Activated CD4-positive, alpha-beta T cell treated with anti-CD3 and anti-CD28 coated beads, Interleukin-2, Interleukin-4, amounts not matched to agents 100 ng/mL and 50 ng/mL, durations not matched to agents 16 hours and 8 hours (primary cell): ENCODE measurements around the gene SEPTIN1.
A peak's percentile ranks its signal among the peaks of the same experiment; 100 is the strongest.

Experiments
- DNase-seq: peaks from one replicate; pipeline ENCODE4 v3.0.0-alpha.2; 2020; ENCODE audit warnings: low spot score

SEPTIN1 gene

GRCh38 chr16:30377050-30377811 lies 5.1 kb downstream of the SEPTIN1 start:
- no peak for DNase-seq

GRCh38 chr16:30376461-30376902 lies 5.9 kb downstream of the SEPTIN1 start:
- no peak for DNase-seq

DNA sequence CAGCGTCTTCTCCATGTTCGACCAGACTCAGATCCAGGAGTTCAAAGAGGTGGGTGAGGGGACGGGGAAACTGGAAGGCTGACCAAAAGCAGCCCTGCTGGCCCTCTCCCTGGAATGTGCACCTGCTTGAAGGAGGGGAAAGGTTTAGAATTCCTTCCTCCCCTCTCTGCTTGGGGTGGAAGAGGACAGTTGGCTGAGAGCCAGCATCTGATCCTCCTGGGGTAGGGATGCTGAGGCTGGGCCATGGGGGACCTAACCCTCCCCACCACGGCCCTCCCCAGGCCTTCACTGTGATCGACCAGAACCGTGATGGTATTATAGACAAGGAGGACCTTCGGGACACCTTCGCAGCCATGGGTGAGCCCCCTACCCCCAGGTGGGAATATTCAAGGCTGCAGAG lies 6.5 kb downstream of the SEPTIN1 start:
- no peak for DNase-seq

GRCh38 chr16:30374538-30374937 lies 7.8 kb downstream of the SEPTIN1 start, which contains the start of gene MYL11:
TSS of gene MYL11 (plus strand) at chr16:30374802. CDS start at chr16:30374858, 56 bp downstream.
- no peak for DNase-seq

DNA sequence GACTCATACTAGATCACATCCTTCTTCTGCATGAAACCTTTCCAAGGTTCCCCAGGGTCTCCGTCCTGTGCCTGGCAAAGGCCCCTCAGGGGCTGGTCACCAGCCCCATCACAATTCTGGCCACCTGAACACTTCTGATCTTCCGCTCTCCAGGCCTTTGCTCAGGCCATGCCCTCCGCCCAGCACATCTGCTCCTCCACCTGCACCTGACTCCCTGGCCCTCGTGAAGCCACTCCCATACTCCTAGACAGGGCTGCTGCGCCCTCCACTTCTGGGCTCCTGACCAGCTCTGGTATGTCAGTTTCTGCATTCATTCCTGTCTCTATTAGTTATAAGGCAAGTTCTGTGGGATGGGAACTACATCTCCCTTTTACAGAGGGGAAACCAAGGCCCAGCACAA lies 9.6 kb downstream of the SEPTIN1 start:
- DNase-seq, result no peak

DNA sequence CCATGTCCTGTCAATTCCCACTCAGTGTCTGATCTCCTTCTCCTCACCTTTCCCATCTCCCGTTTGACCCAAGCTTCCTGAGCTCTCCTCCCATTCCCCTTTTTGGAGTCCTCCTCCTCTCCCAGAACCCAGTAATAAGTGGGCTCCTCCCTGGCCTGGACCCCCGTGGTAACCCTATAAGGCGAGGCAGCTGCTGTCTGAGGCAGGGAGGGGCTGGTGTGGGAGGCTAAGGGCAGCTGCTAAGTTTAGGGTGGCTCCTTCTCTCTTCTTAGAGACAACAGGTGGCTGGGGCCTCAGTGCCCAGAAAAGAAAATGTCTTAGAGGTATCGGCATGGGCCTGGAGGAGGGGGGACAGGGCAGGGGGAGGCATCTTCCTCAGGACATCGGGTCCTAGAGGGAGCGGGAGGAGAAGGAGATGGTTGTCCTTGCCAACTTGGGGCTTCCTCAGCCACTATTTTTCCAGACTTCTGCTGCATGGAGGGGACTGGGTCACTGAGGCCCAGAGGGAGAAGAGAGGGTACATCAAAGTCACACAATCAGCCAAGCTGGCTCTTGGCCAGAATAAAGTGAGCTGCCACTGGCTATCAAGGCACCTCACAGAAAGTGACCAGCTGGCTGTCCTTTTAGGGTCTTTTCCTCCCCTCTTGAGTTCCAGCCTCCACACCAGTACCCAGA lies 10.2 kb downstream of the SEPTIN1 start:
- DNase-seq, result no peak

DNA sequence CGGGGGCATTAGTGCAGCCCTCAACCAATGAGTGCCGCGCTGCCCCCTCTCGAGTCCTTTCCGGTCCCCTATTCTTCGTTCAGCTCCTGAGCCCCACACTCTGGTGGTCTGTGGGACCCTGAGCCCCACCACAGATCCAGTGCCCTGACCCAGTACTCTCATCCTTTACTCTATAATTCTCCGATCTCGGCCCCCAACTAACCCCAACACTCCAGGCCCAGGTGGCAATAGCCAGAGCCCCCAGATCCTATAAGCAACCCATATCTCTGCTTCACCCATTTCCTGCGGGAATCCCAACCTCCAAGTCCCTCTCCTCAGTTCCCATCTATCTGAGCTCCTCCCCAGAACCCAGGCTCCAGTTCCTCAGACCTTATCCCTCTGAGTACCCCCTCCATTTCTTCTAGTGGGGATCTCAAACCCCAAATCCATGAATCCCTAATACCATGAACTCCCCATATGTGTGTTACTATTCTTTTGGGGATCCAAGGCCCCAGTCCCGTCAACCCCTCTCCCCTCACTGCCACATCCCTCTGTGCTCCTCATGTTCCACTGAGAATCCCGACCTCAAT lies 11.0 kb downstream of the SEPTIN1 start:
- DNase-seq, result no peak

- DNase-seq, result peak; percentile 100
These were observed 11.7 kb downstream of the SEPTIN1 start, which contains the start of gene TBC1D10B for GRCh38 chr16:30370456-30371247. TSS of gene TBC1D10B (minus strand) at chr16:30370494. CDS start at chr16:30370183, 311 bp downstream.

GRCh38 chr16:30369938-30370455 lies 12.4 kb downstream of the SEPTIN1 start:
- no peak for DNase-seq

DNA sequence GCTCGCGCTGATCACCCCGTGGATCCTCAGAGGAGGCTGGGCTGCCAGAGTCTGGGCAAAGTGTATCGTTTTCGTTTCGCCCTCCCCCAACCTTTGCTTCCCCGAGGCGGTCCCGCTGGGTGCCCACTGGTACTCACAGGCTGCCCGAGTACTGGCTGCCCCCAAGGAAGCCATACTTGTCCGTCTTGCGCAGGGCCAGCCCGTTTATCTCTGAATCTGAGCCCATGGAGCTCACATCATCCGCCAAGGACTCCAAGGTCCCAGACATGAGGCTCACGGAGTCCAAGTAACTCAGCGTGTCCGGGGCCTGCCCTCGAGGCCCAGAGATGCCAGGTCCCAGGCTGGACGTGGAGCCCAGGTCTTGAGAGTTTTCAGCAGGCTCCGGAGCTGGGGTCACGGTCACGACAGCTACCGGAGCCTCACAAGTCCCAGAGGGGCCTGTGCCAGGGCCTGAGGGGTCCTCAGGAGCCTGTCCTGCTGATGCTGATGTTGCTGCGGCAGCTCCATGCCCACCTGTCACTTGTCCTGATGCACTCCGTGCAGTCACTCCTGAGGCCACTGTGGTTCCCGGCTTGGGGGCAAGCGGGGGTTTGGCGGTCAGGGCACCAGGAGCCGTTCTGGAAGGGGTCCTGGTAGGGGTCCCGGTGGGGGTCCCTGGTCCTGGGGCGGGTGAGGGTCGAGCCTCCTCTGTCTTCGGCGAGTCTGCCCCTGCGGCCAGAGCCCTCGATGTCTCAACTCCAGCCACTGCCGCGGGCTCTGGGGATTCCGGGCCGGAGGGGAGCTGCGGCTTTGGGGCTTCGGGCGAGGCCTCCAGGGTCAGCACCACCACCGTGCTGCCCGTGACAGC lies 13.0 kb downstream of the SEPTIN1 start:
- DNase-seq, result no peak

DNA sequence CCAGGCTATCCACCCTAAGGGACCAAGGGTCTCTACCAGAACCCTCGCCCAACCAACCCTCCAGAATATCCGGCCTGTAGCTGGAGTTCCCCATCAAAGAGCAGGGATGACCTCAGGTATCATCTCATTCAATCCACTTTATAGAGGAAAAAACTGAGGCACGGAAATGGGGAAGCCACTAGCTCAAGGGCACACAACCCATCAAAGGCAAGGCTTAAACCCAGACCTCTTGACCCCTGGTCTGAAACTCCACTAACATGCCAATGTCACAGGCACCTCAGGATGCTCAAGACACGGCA lies 13.6 kb downstream of the SEPTIN1 start:
- DNase-seq, result no peak

DNA sequence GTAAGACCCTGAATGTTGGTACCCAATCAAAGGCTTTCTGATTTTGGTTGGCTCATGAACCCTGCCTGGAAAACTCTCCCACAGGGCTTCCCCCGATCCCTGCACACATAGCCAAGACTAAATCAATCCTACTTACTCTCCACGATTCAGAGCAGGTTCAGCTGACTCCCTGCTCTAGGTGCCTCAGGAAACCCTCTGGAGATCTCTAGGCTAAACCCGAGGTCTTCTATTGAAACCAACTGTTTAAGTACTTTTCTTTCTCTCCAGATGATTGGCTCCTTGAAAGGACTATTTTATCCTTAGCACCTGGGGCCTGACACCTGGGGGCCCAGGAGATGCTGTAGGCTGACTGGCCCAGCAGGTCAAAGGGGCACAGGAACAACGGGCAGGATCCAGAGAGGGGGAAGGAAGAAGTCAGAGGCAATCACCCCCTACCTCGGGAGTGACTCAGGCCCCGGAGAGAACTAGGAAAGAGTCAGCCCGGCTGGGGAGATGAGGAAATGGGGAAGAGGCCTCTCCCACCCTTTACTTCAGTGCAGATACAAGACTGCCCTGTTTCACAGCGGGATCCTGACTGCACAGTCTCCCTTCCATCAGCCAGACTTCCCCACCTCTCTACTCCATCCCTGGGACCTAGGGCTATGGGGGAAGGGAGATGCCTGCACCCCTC lies 14.1 kb downstream of the SEPTIN1 start:
- no peak for DNase-seq

DNA sequence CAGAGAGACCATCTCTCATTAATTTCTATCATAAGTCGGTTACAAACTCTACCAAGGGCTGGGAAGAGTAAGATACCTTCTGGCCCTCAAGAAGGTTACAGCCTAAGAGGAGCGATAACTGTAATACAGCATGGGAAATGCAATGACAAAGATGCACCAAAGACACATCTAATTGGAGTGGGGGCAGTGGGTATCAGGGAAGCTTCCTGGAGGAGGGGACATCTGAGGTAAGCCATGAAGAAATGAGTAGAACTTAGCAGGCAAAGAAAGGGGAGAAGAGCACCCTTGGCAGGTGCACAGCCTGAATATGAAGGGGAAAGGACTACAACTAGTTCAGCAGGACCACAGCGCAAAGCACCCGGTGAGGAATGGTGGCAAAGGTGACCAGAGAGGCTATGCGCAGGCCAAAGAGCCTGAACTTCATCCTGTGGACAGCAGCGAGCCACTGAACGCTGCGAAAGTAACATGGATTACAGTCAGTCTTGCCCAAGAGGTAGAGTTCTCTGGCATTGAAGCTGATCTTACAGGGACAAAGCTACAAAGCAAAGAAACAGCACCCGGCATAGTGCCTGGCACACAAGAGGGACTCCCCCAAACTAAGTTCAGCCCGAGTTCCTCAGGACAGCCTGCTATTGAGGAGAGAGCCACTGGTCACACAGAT lies 14.9 kb downstream of the SEPTIN1 start:
- DNase-seq, result no peak

DNA sequence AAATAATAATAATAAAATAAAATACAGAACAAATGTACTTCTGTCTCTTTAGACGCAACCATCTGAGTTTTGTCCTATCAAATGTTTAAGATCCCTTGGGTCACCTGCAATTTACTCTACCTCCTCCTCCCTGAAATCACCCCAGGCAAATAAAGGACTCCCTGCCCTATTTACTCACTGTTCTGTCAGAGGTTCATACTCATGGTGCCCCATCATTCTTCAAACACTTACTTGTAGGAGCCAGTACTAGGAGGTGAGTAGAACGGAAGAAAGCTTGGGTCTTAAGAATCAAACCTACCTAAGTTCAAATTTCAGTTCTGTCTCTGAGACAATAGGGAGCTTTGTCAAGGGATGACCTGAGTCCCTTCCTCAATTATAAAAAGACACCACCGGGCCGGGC lies 15.8 kb downstream of the SEPTIN1 start:
- no peak for DNase-seq

DNA sequence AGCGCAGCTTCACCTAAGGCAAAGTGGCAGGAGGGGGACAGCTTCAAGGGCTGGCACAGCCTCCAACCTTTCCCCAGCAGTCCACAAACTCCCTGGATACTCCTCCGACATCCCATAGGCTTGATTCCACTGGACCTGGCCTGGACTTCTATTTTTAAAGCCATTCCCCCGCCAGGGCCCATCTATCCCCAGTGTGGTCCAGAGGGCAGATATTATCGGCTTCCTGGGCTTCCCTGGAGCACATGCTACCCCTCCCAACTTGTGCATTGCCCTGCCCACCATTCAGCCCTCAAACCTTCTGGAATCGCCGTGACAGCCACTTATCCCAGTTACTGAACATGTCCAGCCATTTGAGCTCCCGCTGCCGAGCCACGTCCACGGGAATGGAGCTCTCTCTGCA lies 17.2 kb downstream of the SEPTIN1 start:
- DNase-seq, result no peak

DNA sequence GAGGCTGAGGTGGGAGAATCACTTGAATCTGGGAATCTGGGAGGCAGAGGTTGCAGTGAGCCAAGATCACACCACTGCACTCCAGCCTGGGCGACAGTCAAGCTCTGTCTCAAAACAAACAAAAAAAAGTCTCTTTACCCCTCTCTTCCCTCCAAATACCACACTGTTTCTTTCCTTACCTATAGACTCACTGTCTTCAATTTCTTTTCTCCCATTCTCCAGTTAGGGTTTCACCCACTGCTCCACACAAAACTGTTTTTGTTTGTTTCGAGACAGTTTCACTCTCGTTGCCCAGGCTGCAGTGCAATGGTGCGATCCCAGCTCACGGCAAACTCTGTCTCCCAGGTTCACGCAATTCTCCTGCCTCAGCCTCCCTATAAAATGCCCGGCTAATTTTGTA lies 21.2 kb downstream of the SEPTIN1 start:
- no peak for DNase-seq

GRCh38 chr16:30359871-30360170 lies 22.5 kb downstream of the SEPTIN1 start:
- no peak for DNase-seq

GRCh38 chr16:30358990-30359870 lies 23.1 kb downstream of the SEPTIN1 start:
- DNase-seq, result no peak

DNA sequence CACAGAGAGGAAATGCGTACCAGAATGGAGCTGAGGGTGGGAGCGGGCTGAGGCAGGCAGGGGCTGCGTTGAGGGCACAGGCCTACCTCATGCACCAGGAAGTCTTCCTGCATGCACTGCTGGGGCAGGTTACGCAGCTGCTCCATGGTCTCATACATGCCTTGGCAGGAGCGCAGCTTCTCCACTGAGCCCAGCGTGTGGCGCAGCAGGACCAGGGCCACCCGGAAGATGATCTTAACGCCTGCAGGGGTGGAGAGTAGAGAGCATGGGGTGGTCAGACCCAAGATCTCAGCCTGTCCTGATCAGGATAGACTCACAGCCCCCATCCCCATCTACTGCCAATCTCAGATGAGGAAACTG lies 23.8 kb downstream of the SEPTIN1 start:
- DNase-seq, result no peak
